OCI-LY1 (cell line): Measurements from ENCODE around the gene OCRL.

Experiments used
- H2AFZ ChIP-seq: fragments of 200-600 bp; sonication (generic), shearing (Covaris generic); 2 replicates; pipeline ENCODE4 v1.6.0; 2014; ENCODE audit warnings: antibody characterized with exemption, mild to moderate bottlenecking, low read length
- H3F3A ChIP-seq: fragments of 200-600 bp; sonication (generic), shearing (Covaris generic); 2 replicates; pipeline ENCODE4 v1.6.0; 2014; ENCODE audit warnings: mild to moderate bottlenecking, antibody characterized with exemption, low read length, moderate library complexity; ENCODE audit not compliant: insufficient read depth
- H3K27ac ChIP-seq: fragments of 200-600 bp; sonication (generic); 2 replicates; pipeline ENCODE4 v1.5.1; 2014; ENCODE audit warnings: low read length, mixed run types, mild to moderate bottlenecking, low read depth; ENCODE audit not compliant: poor library complexity, severe bottlenecking
- H3K27me3 ChIP-seq: fragments of 200-600 bp; sonication (generic); 2 replicates; pipeline ENCODE4 v1.6.0; 2014; ENCODE audit warnings: antibody characterized with exemption, mild to moderate bottlenecking, low read length, moderate library complexity; ENCODE audit not compliant: insufficient read depth
- H3K36me3 ChIP-seq: fragments of 200-600 bp; sonication (generic); 2 replicates; pipeline ENCODE4 v1.6.1; 2014; ENCODE audit warnings: mild to moderate bottlenecking, antibody characterized with exemption, low read length, moderate library complexity, mixed read lengths; ENCODE audit not compliant: insufficient read depth
- H3K4me1 ChIP-seq: fragments of 200-600 bp; sonication (generic); 2 replicates; pipeline ENCODE4 v1.5.1; 2014; ENCODE audit warnings: mild to moderate bottlenecking, low read length, moderate library complexity; ENCODE audit not compliant: insufficient read depth, severe bottlenecking
- H3K4me2 ChIP-seq: fragments of 200-600 bp; sonication (generic), shearing (Covaris generic); 2 replicates; pipeline ENCODE4 v1.6.1; 2014; ENCODE audit warnings: low read length
- H3K4me3 ChIP-seq: fragments of 200-600 bp; sonication (generic); 2 replicates; pipeline ENCODE4 v1.5.1; 2014; ENCODE audit warnings: low read length, low read depth, mild to moderate bottlenecking, mixed read lengths; ENCODE audit not compliant: poor library complexity, severe bottlenecking
- H3K79me2 ChIP-seq: fragments of 200-600 bp; shearing (Covaris generic); 2 replicates; pipeline ENCODE4 v1.6.1; 2016; ENCODE audit warnings: mixed run types, low read length, mixed read lengths; ENCODE audit not compliant: insufficient read depth
- H3K9ac ChIP-seq: fragments of 200-600 bp; sonication (generic), shearing (Covaris generic); 2 replicates; pipeline ENCODE4 v1.6.1; 2014; ENCODE audit warnings: mild to moderate bottlenecking, low read length, mixed read lengths
- H3K9me2 ChIP-seq: fragments of 200-600 bp; sonication (generic), shearing (Covaris generic); 2 replicates; pipeline ENCODE4 v1.6.1; 2014; ENCODE audit warnings: low read depth, mild to moderate bottlenecking, low read length, mixed read lengths
- H3K9me3 ChIP-seq: fragments of 200-600 bp; shearing (Covaris generic); 2 replicates; pipeline ENCODE4 v1.6.1; 2014; ENCODE audit warnings: low read length, mixed read lengths
- H4K20me1 ChIP-seq: fragments of 200-600 bp; sonication (generic), shearing (Covaris generic); 2 replicates; pipeline ENCODE4 v1.6.0; 2016; ENCODE audit warnings: mild to moderate bottlenecking, low read length; ENCODE audit not compliant: insufficient read depth
- EZH2 ChIP-seq: fragments of 200-600 bp; sonication (generic), shearing (Covaris generic); IDR thresholded peaks from 2 replicates; pipeline ENCODE4 v1.8.0; 2017; ENCODE audit warnings: borderline replicate concordance, mixed run types, mild to moderate bottlenecking, antibody characterized with exemption, low read length, moderate library complexity, mixed read lengths
- TF ChIP-seq, protein P1 (sequence below): fragments of 200-600 bp; sonication (generic), shearing (Covaris generic); IDR thresholded peaks from 2 replicates; pipeline ENCODE4 v1.5.1; 2017; ENCODE audit warnings: mild to moderate bottlenecking, antibody characterized with exemption, low read length, moderate library complexity, mixed read lengths

The OCRL gene

GRCh38 chrX:129614481-129615255 is 74.6 kb downstream of the OCRL start:
- Histone ChIP-seq H2AFZ (no peak overlapping the region), H3K9ac (no peak overlapping the region), H3K4me3 (no peak overlapping the region), H3K79me2 (no peaks in the 10 kb centered on the region), H3K27ac (no peak overlapping the region), H3K27me3 (no peaks in the 10 kb centered on the region), H3F3A (no peaks in the 10 kb centered on the region), H4K20me1 (no peaks in the 10 kb centered on the region), H3K36me3 (no peaks in the 10 kb centered on the region), H3K9me2 (no peaks in the 10 kb centered on the region), H3K4me2 (no peak overlapping the region), H3K9me3 (no peaks in the 10 kb centered on the region), H3K4me1 (no peaks in the 10 kb centered on the region)
- TF ChIP-seq, protein P1, sequence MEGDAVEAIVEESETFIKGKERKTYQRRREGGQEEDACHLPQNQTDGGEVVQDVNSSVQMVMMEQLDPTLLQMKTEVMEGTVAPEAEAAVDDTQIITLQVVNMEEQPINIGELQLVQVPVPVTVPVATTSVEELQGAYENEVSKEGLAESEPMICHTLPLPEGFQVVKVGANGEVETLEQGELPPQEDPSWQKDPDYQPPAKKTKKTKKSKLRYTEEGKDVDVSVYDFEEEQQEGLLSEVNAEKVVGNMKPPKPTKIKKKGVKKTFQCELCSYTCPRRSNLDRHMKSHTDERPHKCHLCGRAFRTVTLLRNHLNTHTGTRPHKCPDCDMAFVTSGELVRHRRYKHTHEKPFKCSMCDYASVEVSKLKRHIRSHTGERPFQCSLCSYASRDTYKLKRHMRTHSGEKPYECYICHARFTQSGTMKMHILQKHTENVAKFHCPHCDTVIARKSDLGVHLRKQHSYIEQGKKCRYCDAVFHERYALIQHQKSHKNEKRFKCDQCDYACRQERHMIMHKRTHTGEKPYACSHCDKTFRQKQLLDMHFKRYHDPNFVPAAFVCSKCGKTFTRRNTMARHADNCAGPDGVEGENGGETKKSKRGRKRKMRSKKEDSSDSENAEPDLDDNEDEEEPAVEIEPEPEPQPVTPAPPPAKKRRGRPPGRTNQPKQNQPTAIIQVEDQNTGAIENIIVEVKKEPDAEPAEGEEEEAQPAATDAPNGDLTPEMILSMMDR = no peak
- no peak for TF ChIP-seq EZH2

DNA sequence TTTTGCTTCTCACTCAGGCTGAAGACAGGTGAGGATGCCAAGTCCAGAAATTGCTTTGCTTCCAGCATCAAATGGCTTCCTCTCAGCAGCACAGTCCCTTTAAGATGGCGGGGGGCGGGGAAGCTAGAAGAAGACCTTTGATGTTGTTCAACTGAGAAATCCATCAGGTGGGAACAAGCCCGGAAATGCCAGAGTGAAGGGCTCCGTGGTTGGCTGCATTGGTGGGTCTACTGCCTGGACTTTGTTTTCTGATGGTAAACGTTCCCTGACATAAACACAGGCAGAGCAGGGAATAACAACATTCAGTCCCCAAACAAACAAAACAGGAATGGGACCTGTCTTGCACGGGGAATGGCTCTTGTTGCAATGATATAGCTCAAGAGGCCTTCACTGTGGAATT is 77.4 kb downstream of the OCRL start:
- no peaks in the 10 kb centered on the region for H3K9me2 ChIP-seq
- no peak overlapping the region for H3K27ac ChIP-seq
- H3K79me2 ChIP-seq = no peaks in the 10 kb centered on the region
- TF ChIP-seq EZH2 = no peak
- TF ChIP-seq, protein P1 = no peak
- no peak overlapping the region for H3K4me2 ChIP-seq
- H3K9me3 ChIP-seq = no peaks in the 10 kb centered on the region
- H3K4me1 ChIP-seq = no peaks in the 10 kb centered on the region
- H2AFZ ChIP-seq = no peak overlapping the region
- H3K27me3 ChIP-seq = no peaks in the 10 kb centered on the region
- no peak overlapping the region for H3K4me3 ChIP-seq
- no peak overlapping the region for H3K9ac ChIP-seq
- no peaks in the 10 kb centered on the region for H3K36me3 ChIP-seq
- no peaks in the 10 kb centered on the region for H3F3A ChIP-seq
- no peaks in the 10 kb centered on the region for H4K20me1 ChIP-seq

- Histone ChIP-seq H3K4me3 (no peak overlapping the region), H3K27ac (no peak overlapping the region), H3K9me2 (no peaks in the 10 kb centered on the region), H3K4me1 (no peaks in the 10 kb centered on the region), H3K79me2 (no peaks in the 10 kb centered on the region), H4K20me1 (no peaks in the 10 kb centered on the region), H3K9me3 (no peaks in the 10 kb centered on the region), H3K27me3 (no peaks in the 10 kb centered on the region), H3K9ac (no peak overlapping the region), H3F3A (no peaks in the 10 kb centered on the region), H3K4me2 (no peak overlapping the region), H3K36me3 (no peaks in the 10 kb centered on the region), H2AFZ (no peak overlapping the region)
- TF ChIP-seq, protein P1 = no peak
- no peak for TF ChIP-seq EZH2
Measured at GRCh38 chrX:129618997-129619396, 78.9 kb downstream of the OCRL start.
